PFSK-1 (cell line): Measurements from ENCODE around the gene CD83. TPM values are rescaled to one million over a fixed set of nuclear protein-coding genes. Genes with fewer than 3 reads are reported as not detected.

Experiments used
- FOXP2 ChIP-seq: optimal IDR thresholded peaks from 2 replicates; pipeline ENCODE3; 2011; ENCODE audit warnings: borderline replicate concordance, control low read depth, inconsistent platforms; ENCODE audit not compliant: insufficient read depth; ENCODE audit errors: extremely low read length, extremely low read depth
- POLR2AphosphoS5 ChIP-seq: IDR thresholded peaks from 2 replicates; pipeline ENCODE4 v1.6.1; 2012; ENCODE audit warnings: low read depth, mild to moderate bottlenecking, control low read depth, low read length, moderate library complexity
- REST ChIP-seq, 2 experiments: IDR thresholded peaks; 2 replicates each; pipeline versions ENCODE4 v1.6.1 to v1.8.0; 2011 to 2012; ENCODE audit warnings: low read depth in 2 of 2, low read length in 2 of 2, control low read depth in 1 of 2, inconsistent platforms in 1 of 2, mild to moderate bottlenecking in 1 of 2, moderate library complexity in 1 of 2; ENCODE audit not compliant: insufficient read depth in 1 of 2
- SIN3A ChIP-seq: IDR thresholded peaks from 2 replicates; pipeline ENCODE4 v1.6.1; 2012; ENCODE audit warnings: mild to moderate bottlenecking, low read length, moderate library complexity, borderline replicate concordance; ENCODE audit not compliant: insufficient read depth
- TAF1 ChIP-seq: IDR thresholded peaks from 2 replicates; pipeline ENCODE4 v1.6.1; 2012; ENCODE audit warnings: low read length, control low read depth, borderline replicate concordance; ENCODE audit not compliant: insufficient read depth
- polyA plus RNA-seq: library from polyadenylated mRNA; unstranded; fragments of >200 nt; gene quantifications from one replicate; pipeline ENCODE4 v1.2.1, GENCODE V29; 2012; ENCODE audit warnings: low read depth, missing spikeins; ENCODE audit not compliant: insufficient read length

Gene CD83
- not detected for polyA plus RNA-seq

- TF ChIP-seq TAF1, result no peak
- no peak for TF ChIP-seq REST (IDR thresholded peaks at IDR 0.05; ENCODE audit: insufficient read depth in 1 of 2, low read depth in 2 of 2, low read length in 2 of 2)
- no peak for TF ChIP-seq FOXP2
- TF ChIP-seq SIN3A, result no peak
- TF ChIP-seq POLR2AphosphoS5, result no peak
These were observed at the start of gene CD83 for GRCh38 chr6:14117158-14118090. Gene CD83, plus strand, starts transcription at chr6:14117772. Its CDS starts 40 bp downstream, at chr6:14117812.

- TF ChIP-seq REST (IDR thresholded peaks at IDR 0.05; ENCODE audit: insufficient read depth in 1 of 2, low read depth in 2 of 2, low read length in 2 of 2) (no peak), SIN3A (no peak), POLR2AphosphoS5 (no peak), FOXP2 (no peak), TAF1 (no peak)
These were observed 49.4 kb upstream of the CD83 start for GRCh38 chr6:14068133-14068532.

- TF ChIP-seq FOXP2 (no peak), SIN3A (no peak), TAF1 (no peak), POLR2AphosphoS5 (no peak), REST (IDR thresholded peaks at IDR 0.05; ENCODE audit: insufficient read depth in 1 of 2, low read depth in 2 of 2, low read length in 2 of 2) (no peak)
These were observed 48.9 kb upstream of the CD83 start for GRCh38 chr6:14068623-14069022.

GRCh38 chr6:14070457-14070856, 47.1 kb upstream of the CD83 start:
- TF ChIP-seq POLR2AphosphoS5 (no peak), SIN3A (no peak), TAF1 (no peak), FOXP2 (no peak), REST (IDR thresholded peaks at IDR 0.05; ENCODE audit: insufficient read depth in 1 of 2, low read depth in 2 of 2, low read length in 2 of 2) (no peak)
